ENCODE results near the gene FBXO48. TPM values are rescaled to one million over a fixed set of nuclear protein-coding genes. Genes with fewer than 3 reads are reported as not detected.
A peak's percentile ranks its signal among the peaks of the same experiment; 100 is the strongest.

FBXO48 gene
- total RNA-seq, 2 experiments from 2014 or later: 1.5 to 6.8 TPM

GRCh38 chr2:68463287-68463877 is 3.7 kb downstream of the FBXO48 start:
- BruUV-seq (replicated peaks): no TSS peak
- Histone ChIP-seq H3K4me3 (ENCODE audit: low read depth, low read length, poor library complexity, severe bottlenecking) (no peak overlapping the region), H3K79me2 (ENCODE audit: insufficient read depth, low read depth, low read length) (peaks cover 14% of the 10 kb centered on the region; the same call in 1 of the 2 replicates), H3K27ac (ENCODE audit: low read depth, low read length, poor library complexity, severe bottlenecking) (no peak overlapping the region), H3K4me1 (ENCODE audit: insufficient read depth, low read length, poor library complexity, severe bottlenecking) (peaks cover 28% of the 10 kb centered on the region), H3K9me2 (ENCODE audit: insufficient read depth, low read length) (no peaks in the 10 kb centered on the region), H3K9me3 (ENCODE audit: low read length) (no peaks in the 10 kb centered on the region), H4K20me1 (ENCODE audit: insufficient read depth, low read length) (no peaks in the 10 kb centered on the region), H2AFZ (ENCODE audit: low read length) (no peak overlapping the region), H3K4me2 (ENCODE audit: low read length) (peak overlapping the region; percentile 31), H3K36me3 (ENCODE audit: insufficient read depth, low read length) (no peaks in the 10 kb centered on the region)
- peak; percentile 73 for DNase-seq (ENCODE audit: low spot score)
- intact Hi-C loops (cut with micrococcal nuclease; ENCODE audit: unreplicated experiment): loop anchor here (1.0 to 5.0 kb wide), 2 partner anchors 374 to 462 kb away; no protein-coding TSS in a partner anchor
- POLR2A ChIA-PET: interaction anchor here (0.6 to 2.3 kb wide), 6 partner anchors 10 to 913 kb away, joined by 3 to 10 read pairs (median 3); no protein-coding TSS in a partner anchor
- CTCF ChIA-PET (ENCODE audit: unreplicated experiment): interaction anchor here (1.1 to 1.3 kb wide), 4 partner anchors 24 to 461 kb away, joined by 3 to 4 read pairs (median 3); no protein-coding TSS in a partner anchor
- no peak for TF ChIP-seq EZH2phosphoT487 (IDR thresholded peaks at IDR 0.05; ENCODE audit: borderline replicate concordance, low read depth, low read length)
- TF ChIP-seq, protein P1, sequence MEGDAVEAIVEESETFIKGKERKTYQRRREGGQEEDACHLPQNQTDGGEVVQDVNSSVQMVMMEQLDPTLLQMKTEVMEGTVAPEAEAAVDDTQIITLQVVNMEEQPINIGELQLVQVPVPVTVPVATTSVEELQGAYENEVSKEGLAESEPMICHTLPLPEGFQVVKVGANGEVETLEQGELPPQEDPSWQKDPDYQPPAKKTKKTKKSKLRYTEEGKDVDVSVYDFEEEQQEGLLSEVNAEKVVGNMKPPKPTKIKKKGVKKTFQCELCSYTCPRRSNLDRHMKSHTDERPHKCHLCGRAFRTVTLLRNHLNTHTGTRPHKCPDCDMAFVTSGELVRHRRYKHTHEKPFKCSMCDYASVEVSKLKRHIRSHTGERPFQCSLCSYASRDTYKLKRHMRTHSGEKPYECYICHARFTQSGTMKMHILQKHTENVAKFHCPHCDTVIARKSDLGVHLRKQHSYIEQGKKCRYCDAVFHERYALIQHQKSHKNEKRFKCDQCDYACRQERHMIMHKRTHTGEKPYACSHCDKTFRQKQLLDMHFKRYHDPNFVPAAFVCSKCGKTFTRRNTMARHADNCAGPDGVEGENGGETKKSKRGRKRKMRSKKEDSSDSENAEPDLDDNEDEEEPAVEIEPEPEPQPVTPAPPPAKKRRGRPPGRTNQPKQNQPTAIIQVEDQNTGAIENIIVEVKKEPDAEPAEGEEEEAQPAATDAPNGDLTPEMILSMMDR (conservative IDR thresholded peaks at IDR 0.05; ENCODE audit: low read length): peak; percentile 97

DNA sequence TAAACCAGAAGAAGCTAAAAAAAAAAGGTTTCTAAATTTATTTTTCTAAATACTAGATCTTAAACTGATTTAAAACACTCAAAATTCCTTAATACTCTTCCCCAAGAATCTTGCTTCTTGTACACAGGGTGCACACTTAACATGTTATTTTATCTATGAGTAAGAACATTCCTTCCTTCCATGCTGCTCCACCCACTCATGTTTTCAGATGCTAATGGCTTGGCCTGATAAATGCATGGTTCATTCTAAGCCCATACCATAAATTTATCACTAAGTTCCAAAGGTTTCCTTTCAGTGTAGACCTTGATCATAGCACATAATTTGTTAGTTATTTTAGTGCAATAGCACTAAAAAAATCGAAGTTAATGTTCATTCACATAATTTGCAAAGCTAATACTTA is 8.1 kb downstream of the FBXO48 start:
- Histone ChIP-seq H4K20me1 (ENCODE audit: insufficient read depth, low read length) (no peaks in the 10 kb centered on the region), H3K27ac (ENCODE audit: low read depth, low read length, poor library complexity, severe bottlenecking) (no peak overlapping the region), H3K4me2 (ENCODE audit: low read length) (no peak overlapping the region), H3K9me2 (ENCODE audit: insufficient read depth, low read length) (no peaks in the 10 kb centered on the region), H3K36me3 (ENCODE audit: insufficient read depth, low read length) (no peaks in the 10 kb centered on the region), H2AFZ (ENCODE audit: low read length) (no peak overlapping the region), H3K79me2 (ENCODE audit: insufficient read depth, low read depth, low read length) (no peaks in the 10 kb centered on the region), H3K4me1 (ENCODE audit: insufficient read depth, low read length, poor library complexity, severe bottlenecking) (peaks cover 12% of the 10 kb centered on the region), H3K4me3 (ENCODE audit: low read depth, low read length, poor library complexity, severe bottlenecking) (no peak overlapping the region), H3K9me3 (ENCODE audit: low read length) (no peaks in the 10 kb centered on the region)
- ChIA-PET POLR2A (interaction anchor here (0.6 kb wide), 1 partner anchor 11 kb away, joined by 3 read pairs; no protein-coding TSS in a partner anchor), CTCF (ENCODE audit: unreplicated experiment) (no interaction called here)
- intact Hi-C loops (cut with micrococcal nuclease; ENCODE audit: unreplicated experiment): no loop called here
- TF ChIP-seq EZH2phosphoT487 (IDR thresholded peaks at IDR 0.05; ENCODE audit: borderline replicate concordance, low read depth, low read length): no peak
- TF ChIP-seq, protein P1 (conservative IDR thresholded peaks at IDR 0.05; ENCODE audit: low read length): no peak
- BruUV-seq (replicated peaks): no TSS peak
- DNase-seq (ENCODE audit: low spot score): no peak

DNA sequence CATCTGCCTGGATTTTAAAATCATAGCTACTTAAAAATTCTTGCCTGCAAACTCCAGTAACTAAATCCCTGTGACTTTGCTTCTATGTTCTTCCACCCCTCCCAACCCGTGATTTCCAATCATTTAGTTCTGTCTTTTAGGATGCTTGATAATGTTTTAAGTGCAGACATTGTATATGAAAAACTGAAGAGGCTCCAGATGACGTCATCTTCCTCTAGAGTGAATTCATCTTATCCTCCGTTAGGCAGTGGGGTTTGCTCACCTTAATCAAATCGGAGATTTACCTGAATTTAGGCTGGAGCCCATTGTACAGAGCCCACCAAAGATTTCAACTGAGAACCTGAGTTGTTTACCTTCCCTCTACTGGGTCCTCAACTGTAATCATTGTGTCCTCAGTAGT is 10.9 kb downstream of the FBXO48 start:
- intact Hi-C loops (cut with micrococcal nuclease; ENCODE audit: unreplicated experiment): no loop called here

More for the DNA sequence above, 10.9 kb downstream of the FBXO48 start:
- no peak for DNase-seq (ENCODE audit: low spot score)
- Histone ChIP-seq H3K4me1 (ENCODE audit: insufficient read depth, low read length, poor library complexity, severe bottlenecking) (peaks cover 8% of the 10 kb centered on the region), H3K4me2 (ENCODE audit: low read length) (no peak overlapping the region), H3K27ac (ENCODE audit: low read depth, low read length, poor library complexity, severe bottlenecking) (no peak overlapping the region), H3K9me3 (ENCODE audit: low read length) (no peaks in the 10 kb centered on the region), H3K4me3 (ENCODE audit: low read depth, low read length, poor library complexity, severe bottlenecking) (no peak overlapping the region), H2AFZ (ENCODE audit: low read length) (no peak overlapping the region), H3K36me3 (ENCODE audit: insufficient read depth, low read length) (no peaks in the 10 kb centered on the region), H3K79me2 (ENCODE audit: insufficient read depth, low read depth, low read length) (no peaks in the 10 kb centered on the region), H4K20me1 (ENCODE audit: insufficient read depth, low read length) (no peaks in the 10 kb centered on the region), H3K9me2 (ENCODE audit: insufficient read depth, low read length) (no peaks in the 10 kb centered on the region)
- BruUV-seq (replicated peaks): no TSS peak
- no peak for TF ChIP-seq EZH2phosphoT487 (IDR thresholded peaks at IDR 0.05; ENCODE audit: borderline replicate concordance, low read depth, low read length)
- TF ChIP-seq, protein P1 (conservative IDR thresholded peaks at IDR 0.05; ENCODE audit: low read length): no peak
- ChIA-PET POLR2A (interaction anchor here (0.6 to 1.4 kb wide), 2 partner anchors 11 to 248 kb away, joined by 3 to 6 read pairs; partner anchors contain the start of genes APLF and FBXO48), CTCF (ENCODE audit: unreplicated experiment) (interaction anchor here (0.5 kb wide), 1 partner anchor 9 kb away, joined by 3 read pairs; no protein-coding TSS in a partner anchor)
